A673 (cell line): Measurements from ENCODE around the gene MYPOP. TPM values are rescaled to one million over a fixed set of nuclear protein-coding genes. Genes with fewer than 3 reads are reported as not detected.

ENCODE experiments used
- BruUV-seq: library from RNA; stranded (reverse); fragments of 400-500 nt; replicated peaks from 2 replicates; lab custom pipeline; 2021; lab: Mats Ljungman, UMichigan
- CTCF ChIA-PET: fragments of 300-600 bp; sonication (Branson Sonifier 250); formaldehyde crosslinking; loops from one replicate; lab custom pipeline; 2022; ENCODE audit warnings: antibody characterized with exemption; lab: Charles Lee
- POLR2A ChIA-PET: fragments of 300-600 bp; sonication (Branson Sonifier 250); formaldehyde crosslinking; loops from one replicate; lab custom pipeline; 2022; ENCODE audit warnings: antibody characterized with exemption; ENCODE audit not compliant: low non-redundant PET; lab: Charles Lee
- DNase-seq: peaks from one replicate; pipeline ENCODE4 v3.0.0-alpha.2; 2015; ENCODE audit warnings: low spot score
- H3K27ac ChIP-seq: fragments of 200-600 bp; sonication (generic); 2 replicates; pipeline ENCODE4 v1.5.1; 2016; ENCODE audit warnings: mixed run types, low read depth, mild to moderate bottlenecking, mixed read lengths, antibody characterized with exemption, low read length; ENCODE audit not compliant: poor library complexity, severe bottlenecking
- H3K27me3 ChIP-seq: fragments of 200-600 bp; sonication (generic); replicated peaks from 2 replicates; pipeline ENCODE4 v1.6.1; 2017; ENCODE audit warnings: mixed run types, low read depth, mild to moderate bottlenecking, mixed read lengths, antibody characterized with exemption, low read length; ENCODE audit not compliant: insufficient read depth, poor library complexity
- H3K36me3 ChIP-seq: fragments of 200-600 bp; sonication (generic); 2 replicates; pipeline ENCODE4 v1.6.1; 2016; ENCODE audit warnings: mixed run types, mild to moderate bottlenecking, mixed read lengths, antibody characterized with exemption, low read length; ENCODE audit not compliant: insufficient read depth, poor library complexity, severe bottlenecking
- H3K4me1 ChIP-seq: fragments of 200-600 bp; sonication (generic); 2 replicates; pipeline ENCODE4 v1.6.1; 2017; ENCODE audit warnings: mixed run types, mild to moderate bottlenecking, mixed read lengths, antibody characterized with exemption, low read length; ENCODE audit not compliant: insufficient read depth, poor library complexity, severe bottlenecking
- H3K4me3 ChIP-seq: fragments of 200-600 bp; sonication (generic); 2 replicates; pipeline ENCODE4 v1.5.1; 2016; ENCODE audit warnings: low read depth, mixed run types, mild to moderate bottlenecking, mixed read lengths, low read length; ENCODE audit not compliant: poor library complexity, severe bottlenecking
- H3K9me3 ChIP-seq: fragments of 200-600 bp; sonication (generic); 2 replicates; pipeline ENCODE4 v1.6.1; 2016; ENCODE audit warnings: mixed run types, low read depth, mild to moderate bottlenecking, mixed read lengths, antibody characterized with exemption, low read length; ENCODE audit not compliant: poor library complexity, severe bottlenecking
- EZH2 ChIP-seq: fragments of 200-600 bp; sonication (generic); IDR thresholded peaks from 2 replicates; pipeline ENCODE4 v1.6.1; 2017; ENCODE audit warnings: borderline replicate concordance, low read depth, mild to moderate bottlenecking, mixed read lengths, antibody characterized with exemption, low read length; ENCODE audit not compliant: poor library complexity, severe bottlenecking
- intact Hi-C: fragments of 100-400 bp; cut with micrococcal nuclease; formaldehyde crosslinking; loops from one replicate; pipeline ENCODE4 v1.10.0; 2022; ENCODE audit not compliant: unreplicated experiment
- total RNA-seq: library from RNA; stranded (reverse); gene quantifications from 2 replicates; pipeline ENCODE4 v1.2.3, GENCODE V29; 2021
- TF ChIP-seq, protein P1 (sequence below): fragments of 300-800, 200-600 bp; sonication (generic); conservative IDR thresholded peaks from 2 replicates; pipeline ENCODE4 v1.5.1; 2017; ENCODE audit warnings: low read depth, mild to moderate bottlenecking, antibody characterized with exemption, low read length, moderate library complexity, mixed read lengths

The MYPOP gene
- total RNA-seq, 1 experiment from 2014 or later: 13.5 TPM

DNA sequence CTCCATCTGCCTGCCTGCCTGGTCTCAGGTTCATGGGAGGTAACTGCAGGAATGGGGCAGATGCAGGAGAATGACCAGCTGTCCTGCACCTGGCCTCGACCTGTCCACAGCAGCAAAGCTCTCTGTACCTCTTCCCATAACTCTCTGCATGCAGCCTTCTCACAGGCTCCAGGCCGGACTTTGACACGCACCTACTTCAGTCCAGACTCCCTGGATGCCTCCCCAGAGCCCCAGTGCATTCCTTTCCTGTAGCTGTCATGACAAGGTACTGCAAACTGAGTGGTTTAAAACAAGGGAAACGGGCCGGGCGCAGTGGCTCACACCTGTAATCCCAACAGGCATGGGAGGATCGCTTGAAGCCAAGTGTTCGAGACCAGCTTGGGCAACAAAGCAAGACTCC is 8.9 kb upstream of the MYPOP start:
- DNase-seq: no peak
- BruUV-seq: no TSS peak
- TF ChIP-seq, protein P1, sequence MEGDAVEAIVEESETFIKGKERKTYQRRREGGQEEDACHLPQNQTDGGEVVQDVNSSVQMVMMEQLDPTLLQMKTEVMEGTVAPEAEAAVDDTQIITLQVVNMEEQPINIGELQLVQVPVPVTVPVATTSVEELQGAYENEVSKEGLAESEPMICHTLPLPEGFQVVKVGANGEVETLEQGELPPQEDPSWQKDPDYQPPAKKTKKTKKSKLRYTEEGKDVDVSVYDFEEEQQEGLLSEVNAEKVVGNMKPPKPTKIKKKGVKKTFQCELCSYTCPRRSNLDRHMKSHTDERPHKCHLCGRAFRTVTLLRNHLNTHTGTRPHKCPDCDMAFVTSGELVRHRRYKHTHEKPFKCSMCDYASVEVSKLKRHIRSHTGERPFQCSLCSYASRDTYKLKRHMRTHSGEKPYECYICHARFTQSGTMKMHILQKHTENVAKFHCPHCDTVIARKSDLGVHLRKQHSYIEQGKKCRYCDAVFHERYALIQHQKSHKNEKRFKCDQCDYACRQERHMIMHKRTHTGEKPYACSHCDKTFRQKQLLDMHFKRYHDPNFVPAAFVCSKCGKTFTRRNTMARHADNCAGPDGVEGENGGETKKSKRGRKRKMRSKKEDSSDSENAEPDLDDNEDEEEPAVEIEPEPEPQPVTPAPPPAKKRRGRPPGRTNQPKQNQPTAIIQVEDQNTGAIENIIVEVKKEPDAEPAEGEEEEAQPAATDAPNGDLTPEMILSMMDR: no peak
- no peak for TF ChIP-seq EZH2
- H3K27ac ChIP-seq: no peak overlapping the region
- intact Hi-C loops: no loop called here
- ChIA-PET POLR2A (no interaction called here), CTCF (no interaction called here)
- no peaks in the 10 kb centered on the region for H3K36me3 ChIP-seq
- no peaks in the 10 kb centered on the region for H3K9me3 ChIP-seq
- H3K4me3 ChIP-seq: no peak overlapping the region
- no peaks in the 10 kb centered on the region for H3K4me1 ChIP-seq
- H3K27me3 ChIP-seq: no peaks in the 10 kb centered on the region

DNA sequence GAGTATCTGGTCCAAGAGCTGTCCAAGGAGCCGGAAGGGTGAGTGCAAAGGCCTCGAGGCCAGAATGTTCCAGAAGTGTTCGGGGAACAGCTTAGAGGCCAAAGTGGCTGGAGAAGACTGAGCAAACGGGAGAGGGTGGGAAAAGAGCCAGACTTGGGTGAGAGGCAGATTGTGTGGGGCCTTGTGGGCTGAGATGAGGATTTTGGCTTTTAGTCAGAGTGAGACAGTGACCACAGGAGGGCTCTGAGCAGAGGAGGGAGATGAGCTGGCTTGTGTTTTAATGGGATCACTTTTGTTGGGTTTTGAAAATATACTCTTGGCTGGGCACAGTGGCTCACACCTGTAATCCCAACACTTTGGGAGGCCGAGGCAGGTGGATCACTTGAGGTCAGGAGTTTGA is 6.5 kb upstream of the MYPOP start:
- Histone ChIP-seq H3K27me3 (no peaks in the 10 kb centered on the region), H3K36me3 (no peaks in the 10 kb centered on the region), H3K9me3 (no peaks in the 10 kb centered on the region), H3K4me1 (no peaks in the 10 kb centered on the region), H3K27ac (no peak overlapping the region), H3K4me3 (no peak overlapping the region)
- intact Hi-C loops: no loop called here
- ChIA-PET POLR2A (no interaction called here), CTCF (no interaction called here)
- DNase-seq: no peak
- BruUV-seq: no TSS peak
- TF ChIP-seq, protein P1: no peak
- TF ChIP-seq EZH2: no peak

DNA sequence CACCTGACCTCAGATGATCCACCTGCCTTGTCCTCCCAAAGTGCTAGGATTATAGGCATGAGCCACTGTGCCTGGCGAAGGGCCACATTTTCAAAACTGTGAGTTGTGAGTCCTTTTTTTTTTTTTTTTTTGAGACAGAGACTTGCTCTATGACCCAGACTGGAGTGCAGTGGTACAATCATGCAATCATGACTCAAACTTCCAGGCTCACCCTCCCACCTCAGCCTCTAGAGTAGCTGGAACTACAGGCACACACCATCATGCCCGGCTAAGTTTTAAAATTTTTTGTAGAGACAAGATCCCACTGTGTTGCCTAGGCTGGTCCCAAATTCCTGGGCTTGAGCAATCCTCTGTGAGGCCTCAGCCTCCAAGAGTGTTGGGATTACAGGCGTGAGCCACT is 3.8 kb upstream of the MYPOP start:
- Histone ChIP-seq H3K27ac (no peak overlapping the region), H3K36me3 (no peaks in the 10 kb centered on the region), H3K9me3 (no peaks in the 10 kb centered on the region), H3K4me3 (no peak overlapping the region), H3K27me3 (no peaks in the 10 kb centered on the region), H3K4me1 (peaks cover 1% of the 10 kb centered on the region)
- BruUV-seq: no TSS peak
- ChIA-PET POLR2A (no interaction called here), CTCF (no interaction called here)
- no peak for DNase-seq
- TF ChIP-seq EZH2: no peak
- TF ChIP-seq, protein P1: no peak
- intact Hi-C loops: no loop called here
